Pancreas (tissue), 10 donors: ENCODE data around the gene HLA-DMB. TPM values are rescaled to one million over a fixed set of nuclear protein-coding genes. Genes with fewer than 3 reads are reported as not detected.

Experiments used
- ATAC-seq, 4 donors: fragments of 200-7000 bp; cut with Tn5 transposase; one replicate each; pipeline versions ENCODE4 v1.8.0 to v1.9.1; 2020; ENCODE audit warnings: mild to moderate bottlenecking in 4 of 4, moderate library complexity in 4 of 4
- DNase-seq, 6 donors: peaks; one replicate each; pipeline ENCODE4 v3.0.0-alpha.2; 2020
- FAIRE-seq: peaks from 2 replicates; lab custom pipeline; 2012; peaks lifted over from hg19 to GRCh38; lab: Jason Lieb, UNC
- H3K27ac ChIP-seq, 4 donors: fragments of 200-600 bp; sonication (generic); 1 replicate in 3 of 4; 2 replicates in 1 of 4; pipeline versions ENCODE4 v1.5.0 to v1.8.0; 2020
- H3K27me3 ChIP-seq, 4 donors: fragments of 200-600 bp; one replicate each; pipeline ENCODE4 v1.8.0; 2021
- H3K36me3 ChIP-seq, 3 donors: fragments of 200-600 bp; sonication (generic) in 1 of 3; one replicate each; pipeline versions ENCODE4 v1.5.0 to v1.8.0; 2020 to 2021
- H3K4me1 ChIP-seq, 3 donors: fragments of 200-600 bp; one replicate each; pipeline ENCODE4 v1.8.0; 2021
- H3K4me3 ChIP-seq, 4 donors: fragments of 200-600 bp; sonication (generic) in 2 of 4; one replicate each; pipeline versions ENCODE4 v1.5.0 to v1.8.0; 2020 to 2021
- H3K9me3 ChIP-seq, 4 donors: fragments of 200-600 bp; one replicate each; pipeline ENCODE4 v1.8.0; 2021
- WGBS, 2 donors: extraction: QIAGEN DNeasy Blood & Tissue Kit; methylation state at CpG; one replicate each; pipeline ENCODE4 v1.1.7; 2013; 5-methylcytosine and 5-hydroxymethylcytosine counted together
- intact Hi-C, 3 donors: fragments of 100-400 bp; cut with DNase I; formaldehyde crosslinking; loops; one replicate each; pipeline versions ENCODE4 v1.11.1 to v1.14.2; 2022
- polyA plus RNA-seq, 2 donors: library from polyadenylated mRNA; stranded (reverse); fragments of 200-250 nt; gene quantifications; one replicate each; pipeline ENCODE4 v1.2.3, GENCODE V29; 2013
- total RNA-seq, 6 donors: library from RNA; stranded (reverse); fragmentation: NEBNext Ultra II Directional in 4 of 6; extraction: Animal tissue kit (Norgen Biotek cat#: 25700) in 4 of 6; gene quantifications; one replicate each; pipeline versions ENCODE4 v1.2.1 to v1.2.4, GENCODE V29; 2021 to 2023
- TF ChIP-seq, protein P1 (sequence below), 4 donors: fragments of 200-600 bp; sonication (generic) in 3 of 4; IDR thresholded peaks; one replicate each; pipeline versions ENCODE4 v1.5.0 to v1.8.0; 2021; ENCODE audit warnings: antibody characterized with exemption in 4 of 4
- donor health status: healthy with polysubstance abuse.
- donor health status: DM: no; HTN: no; CAD: no; lungs with moderate emphysema.
- donor health status: DM: no; HTN: no; CAD: no.
- donor health status: control.
- donor health status: control.
- donor health status: Bipolar disorder and iron deficiency.
- donor health status: DM: yes; HTN: yes; CAD: no.
- donor health status: DM: no; HTN: no; CAD: no.
- donor health status: DM: no; HTN: no; CAD: no.
- donor health status: DM: yes; HTN: yes; CAD: no.

HLA-DMB gene
- total and polyA plus RNA-seq, 8 donors = 1.9 to 42.6 (median 4.3) TPM

GRCh38 chr6:32969685-32970412 is 29.0 kb upstream of the HLA-DMB start:
- peak overlapping the region; percentile 60 to 98 (median 86) for H3K4me3 ChIP-seq
- 0 to 1% methylated on average over 18 to 19 of the region's 19 CpGs for WGBS, 2 donors
- peaks cover 10 to 21% (median 16%) of the 10 kb centered on the region in 3 donors for H3K4me1 ChIP-seq
- H3K9me3 ChIP-seq = no peaks in the 10 kb centered on the region
- peak; percentile 70 to 84 (median 79) for DNase-seq
- H3K27ac ChIP-seq = peak overlapping the region; percentile 97 to 99 (median 99)
- no peak for FAIRE-seq
- peak in 3 of 4 donors; percentile 2 to 22 (median 7) for ATAC-seq
- no peaks in the 10 kb centered on the region for H3K27me3 ChIP-seq
- H3K36me3 ChIP-seq = peaks cover 0 to 14% (median 0%) of the 10 kb centered on the region in 3 donors
- TF ChIP-seq, protein P1, sequence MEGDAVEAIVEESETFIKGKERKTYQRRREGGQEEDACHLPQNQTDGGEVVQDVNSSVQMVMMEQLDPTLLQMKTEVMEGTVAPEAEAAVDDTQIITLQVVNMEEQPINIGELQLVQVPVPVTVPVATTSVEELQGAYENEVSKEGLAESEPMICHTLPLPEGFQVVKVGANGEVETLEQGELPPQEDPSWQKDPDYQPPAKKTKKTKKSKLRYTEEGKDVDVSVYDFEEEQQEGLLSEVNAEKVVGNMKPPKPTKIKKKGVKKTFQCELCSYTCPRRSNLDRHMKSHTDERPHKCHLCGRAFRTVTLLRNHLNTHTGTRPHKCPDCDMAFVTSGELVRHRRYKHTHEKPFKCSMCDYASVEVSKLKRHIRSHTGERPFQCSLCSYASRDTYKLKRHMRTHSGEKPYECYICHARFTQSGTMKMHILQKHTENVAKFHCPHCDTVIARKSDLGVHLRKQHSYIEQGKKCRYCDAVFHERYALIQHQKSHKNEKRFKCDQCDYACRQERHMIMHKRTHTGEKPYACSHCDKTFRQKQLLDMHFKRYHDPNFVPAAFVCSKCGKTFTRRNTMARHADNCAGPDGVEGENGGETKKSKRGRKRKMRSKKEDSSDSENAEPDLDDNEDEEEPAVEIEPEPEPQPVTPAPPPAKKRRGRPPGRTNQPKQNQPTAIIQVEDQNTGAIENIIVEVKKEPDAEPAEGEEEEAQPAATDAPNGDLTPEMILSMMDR (IDR thresholded peaks at IDR 0.05) = no peak
- intact Hi-C loops = no loop called here

DNA sequence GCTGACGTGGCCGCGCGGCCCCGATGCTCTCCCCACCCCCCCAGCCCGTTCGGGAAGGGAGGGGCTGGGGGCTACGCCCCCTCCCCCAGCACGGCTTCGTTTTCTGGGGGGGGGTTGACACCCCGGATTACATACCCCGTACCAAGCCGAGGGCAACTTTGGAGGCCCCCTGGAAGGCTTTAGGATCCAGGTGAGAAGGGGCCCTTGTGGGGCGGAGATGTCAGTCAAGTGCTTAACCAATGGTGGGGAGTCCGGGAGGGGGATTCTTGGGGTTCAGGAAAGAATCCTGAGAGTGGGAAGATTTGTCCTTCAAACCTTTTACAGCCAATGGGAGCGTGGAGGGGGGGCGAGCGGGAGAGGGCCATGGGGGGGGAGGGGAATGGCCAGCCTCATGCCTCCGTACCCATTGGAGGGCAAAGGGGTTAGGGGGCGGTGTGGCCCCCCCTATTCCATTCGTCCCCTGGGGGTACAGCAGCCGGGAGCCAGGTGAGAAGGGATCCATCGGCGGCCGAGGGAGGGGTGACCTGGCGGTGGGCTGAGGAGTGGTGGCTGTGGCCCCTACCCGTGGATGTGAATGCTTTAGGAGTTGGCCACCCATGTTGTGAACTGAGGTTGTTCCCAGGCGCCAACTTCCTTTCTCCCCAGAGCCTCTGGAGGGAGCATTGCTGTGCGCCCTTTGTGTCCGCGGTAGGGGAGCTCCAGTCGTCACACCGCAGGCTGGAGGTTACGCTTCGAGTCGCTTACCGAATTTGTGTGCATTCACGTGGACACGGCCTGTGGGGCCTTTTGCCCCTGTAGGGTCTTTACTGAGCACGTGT is 28.2 kb upstream of the HLA-DMB start:
- H3K4me3 ChIP-seq = peak overlapping the region; percentile 60 to 98 (median 86)
- TF ChIP-seq, protein P1 (IDR thresholded peaks at IDR 0.05) = no peak
- ATAC-seq = peak in 3 of 4 donors; percentile 36 to 48 (median 48)
- peaks cover 0 to 7% (median 0%) of the 10 kb centered on the region in 3 donors for H3K36me3 ChIP-seq
- peaks cover 10 to 23% (median 16%) of the 10 kb centered on the region in 3 donors for H3K4me1 ChIP-seq
- 0% methylated on average over 33 to 40 of the region's 40 CpGs for WGBS, 2 donors
- intact Hi-C loops = no loop called here
- no peaks in the 10 kb centered on the region for H3K9me3 ChIP-seq
- peak overlapping the region; percentile 97 to 99 (median 99) for H3K27ac ChIP-seq
- H3K27me3 ChIP-seq = no peaks in the 10 kb centered on the region
- FAIRE-seq = no peak
- DNase-seq = peak; percentile 71 to 88 (median 74)

GRCh38 chr6:32968093-32968866 is 27.5 kb upstream of the HLA-DMB start, which contains the start of gene BRD2:
Gene BRD2 (plus strand): TSS chr6:32968594. CDS start chr6:32972899, 4,305 bp downstream.
- no peak for FAIRE-seq
- H3K27me3 ChIP-seq = no peaks in the 10 kb centered on the region
- peak; percentile 59 to 73 (median 68) for ATAC-seq
- no peaks in the 10 kb centered on the region for H3K9me3 ChIP-seq
- peaks cover 10 to 31% (median 16%) of the 10 kb centered on the region in 3 donors for H3K4me1 ChIP-seq
- intact Hi-C loops = no loop called here
- peaks cover 0 to 7% (median 0%) of the 10 kb centered on the region in 3 donors for H3K36me3 ChIP-seq
- TF ChIP-seq, protein P1 (IDR thresholded peaks at IDR 0.05) = no peak
- H3K27ac ChIP-seq = peak within 1 kb of the TSS; percentile 97 to 99 (median 99)
- 0% methylated on average over 54 to 62 of the region's 62 CpGs for WGBS, 2 donors
- peak; percentile 96 to 99 (median 97) for DNase-seq
- peak within 1 kb of the TSS; percentile 60 to 98 (median 86) for H3K4me3 ChIP-seq

DNA sequence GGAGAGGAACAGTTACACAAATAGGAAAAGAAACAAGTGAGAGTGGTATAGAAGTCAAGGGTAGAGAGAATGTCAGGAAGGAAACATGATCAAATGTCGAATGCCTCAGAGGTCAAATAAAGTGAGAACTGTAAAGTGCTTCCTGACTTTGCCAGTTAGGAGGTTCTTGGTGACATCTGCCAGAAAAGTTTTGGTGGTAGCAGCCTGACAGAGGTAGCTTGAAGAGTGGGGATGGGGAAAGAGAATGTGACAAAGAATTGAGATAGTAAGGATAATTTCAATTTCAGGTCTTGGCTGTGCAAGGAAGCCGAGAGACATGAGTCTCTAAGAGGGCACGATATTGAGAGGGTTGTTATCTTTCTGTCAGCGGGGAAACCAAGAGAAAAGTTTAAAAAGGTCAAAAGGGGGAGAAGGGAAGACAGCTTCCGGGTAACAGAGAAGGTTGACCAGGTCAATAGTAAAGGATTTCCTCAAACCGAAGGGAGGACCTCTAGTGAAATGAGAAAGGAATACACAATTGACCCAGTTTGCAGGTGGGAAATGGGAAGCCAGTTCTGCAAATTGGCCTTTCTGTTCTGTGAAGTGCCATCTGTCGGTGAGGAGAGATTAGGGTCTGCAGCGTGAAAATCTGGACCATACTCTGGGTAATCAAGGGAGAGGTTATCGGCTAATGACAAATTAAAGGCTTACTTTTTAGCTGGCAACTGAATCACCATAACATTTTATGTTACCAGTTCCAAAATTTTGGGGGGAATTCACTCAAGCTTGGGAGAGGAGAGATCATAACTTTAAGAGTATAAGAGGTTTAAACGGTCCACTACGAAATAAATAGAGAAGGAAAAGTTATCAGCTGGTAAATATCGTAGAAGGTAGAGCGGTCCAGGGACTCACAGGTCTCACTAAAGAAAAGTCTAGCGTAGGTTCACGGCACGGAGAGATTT is 26.6 kb upstream of the HLA-DMB start:
- H3K4me1 ChIP-seq = peaks cover 10 to 32% (median 16%) of the 10 kb centered on the region in 3 donors
- intact Hi-C loops = no loop called here
- peak in 2 of 4 donors; percentile 3 to 5 for ATAC-seq
- peak in 1 of 6 donors; percentile 48 for DNase-seq
- peak overlapping the region; percentile 60 to 98 (median 86) for H3K4me3 ChIP-seq
- H3K27me3 ChIP-seq = no peaks in the 10 kb centered on the region
- peak overlapping the region; percentile 97 to 99 (median 99) for H3K27ac ChIP-seq
- FAIRE-seq = no peak
- peaks cover 0 to under 1% (median 0%) of the 10 kb centered on the region in 3 donors for H3K36me3 ChIP-seq
- TF ChIP-seq, protein P1 (IDR thresholded peaks at IDR 0.05) = peak in 2 of 4 donors; percentile 16 to 20
- 1% methylated on average over 16 of the region's 16 CpGs for WGBS, 2 donors
- no peaks in the 10 kb centered on the region for H3K9me3 ChIP-seq
